Measurements from ENCODE around the gene C19orf38.
A peak's percentile ranks its signal among the peaks of the same experiment; 100 is the strongest.
"Not testable (repeated sequence)": the region's sequence is repeated elsewhere in the genome, so short reads cannot be mapped to it uniquely, and the experiment has no call there.

The C19orf38 gene

DNA sequence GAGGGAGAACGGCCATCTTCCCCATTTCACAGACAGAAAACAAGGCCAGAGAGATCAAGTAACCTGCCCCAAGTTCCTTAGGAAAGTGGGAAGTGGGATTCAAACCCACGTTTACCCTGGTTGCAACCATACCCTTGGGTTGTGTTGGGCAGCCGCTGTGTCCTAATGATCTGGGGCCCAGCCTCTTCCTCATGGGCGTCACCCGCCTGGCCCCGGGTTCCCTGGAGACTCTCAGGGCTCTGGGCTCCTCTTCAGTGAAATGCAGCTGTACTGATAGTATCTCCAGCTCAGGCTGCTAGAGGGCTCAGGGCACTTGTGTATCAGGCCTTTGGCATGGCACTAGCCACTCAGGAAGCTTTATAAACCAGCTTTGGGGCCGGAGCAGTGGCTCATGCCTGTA is 22.0 kb upstream of the C19orf38 start:
- FAIRE-seq: no peak

DNA sequence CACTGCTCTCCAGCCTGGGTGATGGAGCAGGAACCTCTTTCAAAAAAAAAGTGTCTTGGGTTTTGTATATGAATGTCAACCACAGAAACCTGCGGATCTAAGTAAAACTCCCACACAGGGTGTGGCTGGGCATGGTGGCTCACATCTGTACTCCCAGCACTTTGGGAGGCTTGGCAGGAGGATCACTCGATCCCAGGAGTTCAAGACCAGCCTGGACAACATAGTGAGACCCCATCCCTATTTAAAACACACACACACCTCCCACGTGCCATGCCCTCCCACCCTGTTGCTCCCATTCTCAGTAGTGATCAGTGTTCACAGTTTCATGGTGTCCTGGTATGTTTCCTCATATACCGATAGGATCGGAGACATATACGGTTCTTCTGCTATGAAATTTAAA is 21.4 kb upstream of the C19orf38 start:
- FAIRE-seq: no peak

DNA sequence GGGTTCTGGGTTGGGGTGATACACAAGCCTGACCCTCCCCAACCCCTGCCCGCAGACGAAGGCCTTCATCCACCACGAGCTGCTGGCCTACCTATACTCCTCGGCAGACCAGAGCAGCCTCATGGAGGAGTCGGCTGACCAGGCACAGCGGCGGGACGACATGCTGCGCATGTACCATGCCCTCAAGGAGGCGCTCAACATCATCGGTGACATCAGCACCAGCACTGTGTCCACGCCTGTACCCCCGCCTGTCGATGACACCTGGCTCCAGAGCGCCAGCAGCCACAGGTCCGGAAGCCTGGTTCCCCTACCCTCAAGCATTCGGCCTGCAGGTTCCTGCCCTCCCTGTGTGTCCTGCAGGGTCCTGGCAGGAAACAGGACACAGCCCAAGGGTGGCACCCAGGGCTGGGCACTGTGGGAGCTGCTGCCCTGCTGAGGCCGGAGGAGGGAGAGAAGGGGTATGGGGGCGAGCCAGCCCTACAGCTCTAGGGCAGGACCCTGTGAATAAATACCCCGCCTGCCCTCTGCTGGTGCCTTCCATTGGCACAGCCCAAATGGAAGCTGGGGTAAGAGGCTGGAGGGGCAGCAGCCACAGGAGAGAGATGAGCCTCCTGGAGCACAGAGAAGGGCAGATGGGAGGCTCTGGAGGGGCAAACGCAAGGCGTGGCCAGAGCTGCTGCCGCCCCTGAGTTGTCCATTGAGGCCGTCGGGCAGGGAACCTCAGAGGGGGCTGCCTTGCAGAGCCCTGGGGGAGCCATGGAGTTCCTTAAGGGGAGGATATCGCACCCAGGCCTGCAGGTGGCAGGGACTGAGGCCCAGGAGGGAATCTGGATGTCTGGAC is 19.0 kb upstream of the C19orf38 start:
- FAIRE-seq: no peak

DNA sequence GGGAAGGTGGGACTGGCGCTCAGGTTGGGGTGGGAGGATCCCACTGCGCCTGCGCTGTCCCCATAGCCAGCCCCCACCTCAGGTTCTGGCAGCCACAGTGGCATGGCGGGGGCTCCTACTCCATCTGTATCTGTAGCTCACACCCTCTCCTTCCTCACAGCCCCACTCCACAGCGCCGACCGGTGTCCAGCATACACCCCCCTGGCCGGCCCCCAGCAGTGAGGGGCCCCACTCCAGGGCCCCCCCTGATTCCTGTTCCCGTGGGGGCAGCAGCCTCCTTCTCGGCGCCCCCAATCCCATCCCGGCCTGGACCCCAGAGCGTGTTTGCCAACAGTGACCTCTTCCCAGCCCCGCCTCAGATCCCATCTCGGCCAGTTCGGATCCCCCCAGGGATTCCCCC is 18.2 kb upstream of the C19orf38 start:
- FAIRE-seq: no peak

DNA sequence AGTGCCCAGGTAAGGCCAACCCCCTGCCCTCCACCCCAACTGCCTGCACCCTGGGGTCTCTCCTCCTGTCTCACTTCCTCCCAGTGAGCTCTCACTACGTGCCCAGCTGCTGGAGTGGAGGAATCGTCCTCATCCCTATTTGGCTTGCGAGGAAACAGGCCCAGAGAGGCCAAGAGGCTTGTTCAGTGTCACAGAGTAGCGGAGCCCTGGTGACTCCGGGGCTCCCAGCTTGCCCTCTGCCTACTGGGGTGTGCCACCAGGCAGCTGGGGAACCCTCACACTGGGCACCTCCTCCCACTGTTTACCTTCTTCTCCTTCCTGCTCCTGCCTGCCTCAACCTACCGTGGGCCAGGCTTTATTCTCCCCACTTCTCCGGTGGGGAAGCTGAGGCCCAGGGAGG is 17.8 kb upstream of the C19orf38 start:
- no peak for FAIRE-seq

DNA sequence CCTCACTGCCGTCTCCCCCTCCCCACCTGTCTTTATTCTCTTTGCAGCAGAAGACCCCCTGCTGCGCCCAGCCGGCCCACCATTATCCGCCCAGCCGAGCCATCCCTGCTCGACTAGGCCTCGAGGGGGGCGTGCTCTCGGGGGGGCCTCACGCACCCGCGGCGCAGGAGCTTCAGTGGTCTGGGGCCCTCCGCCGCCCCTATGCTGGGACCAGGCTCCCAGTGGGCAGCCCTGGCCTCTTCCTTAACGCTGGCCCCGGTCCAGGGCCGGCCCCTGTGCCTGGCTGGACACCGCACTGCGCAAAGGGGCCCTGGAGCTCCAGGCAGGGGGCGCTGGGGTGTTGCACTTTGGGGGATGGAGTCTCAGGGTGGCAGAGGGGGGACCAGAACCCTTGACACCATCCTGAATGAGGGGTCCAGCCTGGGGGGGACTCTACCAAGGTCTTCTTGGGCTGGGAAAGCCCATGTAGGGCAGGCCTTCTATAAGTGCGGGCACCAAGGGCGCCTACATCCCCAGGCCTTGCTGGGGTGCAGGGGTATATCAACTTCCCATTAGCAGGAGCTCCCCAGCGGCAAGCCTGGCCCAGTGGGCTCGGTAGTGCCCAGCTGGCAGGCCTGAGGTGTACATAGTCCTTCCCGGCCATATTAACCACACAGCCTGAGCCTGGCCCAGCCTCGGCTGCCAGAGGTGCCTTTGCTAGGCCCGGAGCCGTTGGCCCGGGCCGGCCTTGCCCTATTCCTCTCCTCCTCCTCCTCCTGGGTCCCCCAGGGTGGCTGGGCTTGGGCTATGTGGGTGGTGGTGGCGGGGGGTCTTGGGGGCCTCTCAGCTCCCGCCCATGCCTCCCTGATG is 17.1 kb upstream of the C19orf38 start:
- FAIRE-seq: no peak

DNA sequence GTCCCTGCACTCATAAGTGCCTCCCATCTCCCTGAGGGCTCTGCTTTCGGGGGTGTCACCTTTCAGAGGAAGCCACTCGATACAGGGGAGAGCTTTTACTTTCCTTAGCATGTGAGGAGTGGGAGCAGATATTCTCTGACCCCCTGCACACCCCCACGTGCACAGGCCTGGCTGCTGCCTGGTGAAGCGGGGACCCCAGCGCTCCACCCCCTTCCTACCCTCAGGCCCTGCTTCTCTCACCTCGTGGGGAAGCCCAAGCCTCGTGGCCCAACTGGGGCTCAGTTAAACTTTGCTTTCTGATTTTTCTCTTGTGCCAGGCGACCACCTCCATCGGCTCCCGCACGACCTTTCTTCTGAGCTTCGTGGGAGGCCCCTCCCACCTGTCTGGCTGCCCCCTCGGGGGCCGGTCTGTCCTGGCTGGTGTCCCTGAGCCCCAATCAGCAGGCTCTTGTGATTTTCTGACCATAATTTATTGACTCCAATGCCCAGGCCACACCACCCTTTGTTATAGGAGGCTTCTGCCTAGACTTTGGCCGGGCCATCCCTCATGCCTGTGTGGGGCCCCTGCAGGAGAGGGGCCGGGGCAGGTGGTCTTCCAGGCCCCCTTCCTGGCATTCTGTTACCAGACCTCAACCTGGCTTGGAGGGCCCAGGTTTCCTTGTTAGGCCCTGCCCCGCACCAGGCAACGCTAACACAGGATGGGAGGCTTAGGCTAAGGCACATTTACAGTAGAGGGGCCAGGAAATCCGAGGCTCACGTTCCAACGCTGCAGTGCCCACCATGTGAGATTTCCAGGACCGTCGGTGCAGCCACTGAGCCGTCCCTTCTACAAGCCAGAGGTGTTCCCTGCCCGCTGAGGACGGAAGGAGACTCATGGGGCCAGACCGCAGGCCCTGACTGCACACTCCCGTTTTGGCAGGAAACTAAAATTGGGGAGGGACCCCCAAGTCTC is 16.0 kb upstream of the C19orf38 start:
- no peak for FAIRE-seq

DNA sequence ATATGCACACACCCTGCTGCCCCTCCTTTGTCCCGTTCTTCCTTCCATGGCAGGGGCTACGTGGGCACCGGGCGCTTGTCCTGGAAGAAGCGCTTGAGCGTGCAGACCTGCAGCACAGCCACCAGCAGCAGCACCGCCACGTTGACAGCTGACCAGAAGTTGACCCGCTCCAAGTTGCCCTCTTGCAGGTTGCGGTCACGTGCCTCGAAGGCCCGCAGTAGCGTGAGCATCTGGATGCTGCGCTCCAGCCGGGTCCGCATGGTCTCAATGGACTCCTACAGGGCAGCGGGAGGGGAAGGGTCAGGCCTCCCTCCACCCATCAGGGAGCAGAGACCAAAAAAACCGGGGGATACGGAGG is 15.3 kb upstream of the C19orf38 start:
- FAIRE-seq: no peak

DNA sequence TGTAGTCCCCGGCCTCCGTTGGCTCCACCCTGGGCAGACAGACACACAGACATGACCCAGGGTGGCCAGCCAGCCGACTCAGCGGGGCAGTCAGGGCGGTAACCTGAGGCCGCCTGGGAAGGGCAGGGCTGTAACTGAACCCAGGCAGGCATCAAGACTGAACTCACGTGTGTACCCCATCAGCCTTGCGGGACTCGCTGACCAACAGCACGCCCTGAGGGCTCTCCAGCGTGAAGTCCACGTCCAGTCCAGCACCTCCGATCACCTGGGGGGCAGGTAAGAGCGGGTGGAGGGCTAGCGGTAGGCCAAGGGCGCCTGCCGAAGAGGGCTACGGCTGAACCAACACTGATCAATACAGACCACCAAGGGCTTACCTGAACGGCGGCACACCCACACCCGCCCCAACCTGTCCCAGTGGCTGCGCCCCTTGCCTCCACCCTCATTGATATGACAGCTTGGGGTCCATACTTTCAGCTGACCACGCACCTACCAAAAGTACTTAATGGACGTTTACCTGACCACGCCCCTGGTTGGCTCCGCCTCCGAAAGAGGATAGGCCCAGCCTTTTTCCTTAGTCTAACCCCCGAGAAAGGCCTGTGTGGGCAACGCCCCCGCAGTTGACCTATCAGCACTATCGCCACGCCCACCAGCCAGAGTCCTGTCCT is 13.0 kb upstream of the C19orf38 start:
- no peak for FAIRE-seq

DNA sequence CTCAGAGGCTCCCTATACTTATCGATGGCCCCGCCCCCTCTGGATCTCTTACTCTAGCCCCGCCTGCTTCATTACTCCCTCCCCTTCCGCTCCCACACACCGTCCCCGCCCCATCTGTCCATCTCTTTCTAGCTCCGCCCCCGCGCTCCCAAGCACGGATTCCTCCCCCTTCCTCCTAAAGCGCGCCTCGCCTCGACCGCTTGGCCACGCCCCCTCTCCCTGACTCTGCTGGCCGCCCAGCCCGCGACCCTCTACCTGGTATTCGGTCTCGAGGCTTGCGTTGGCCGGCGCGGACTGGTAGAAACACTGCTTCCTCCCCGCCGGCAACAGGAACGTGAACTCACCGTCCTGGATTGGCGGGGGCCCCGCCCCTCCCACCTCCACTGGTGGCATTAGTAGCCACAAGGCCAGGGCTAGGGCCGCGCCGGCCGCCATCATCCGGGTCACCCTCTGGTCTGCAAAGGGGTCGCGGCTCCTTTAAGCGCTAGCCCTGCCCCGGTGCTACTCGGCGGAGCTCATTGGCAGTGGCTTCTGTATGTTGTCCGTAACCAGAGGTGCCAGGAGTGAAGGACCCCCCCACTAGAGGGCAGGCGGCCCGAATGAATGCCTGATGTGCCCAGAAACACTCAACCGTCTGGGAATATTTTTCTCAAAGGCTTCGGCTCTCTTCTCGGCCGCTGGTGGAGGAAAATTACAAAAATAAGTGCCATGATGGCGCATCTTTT is 12.3 kb upstream of the C19orf38 start, which contains the start of gene TMED1:
Gene TMED1, minus strand, starts transcription at position 459 of the 725 bp plus-strand sequence. Its CDS starts 21 bp downstream, at position 438.
- peak; percentile 97 for FAIRE-seq

DNA sequence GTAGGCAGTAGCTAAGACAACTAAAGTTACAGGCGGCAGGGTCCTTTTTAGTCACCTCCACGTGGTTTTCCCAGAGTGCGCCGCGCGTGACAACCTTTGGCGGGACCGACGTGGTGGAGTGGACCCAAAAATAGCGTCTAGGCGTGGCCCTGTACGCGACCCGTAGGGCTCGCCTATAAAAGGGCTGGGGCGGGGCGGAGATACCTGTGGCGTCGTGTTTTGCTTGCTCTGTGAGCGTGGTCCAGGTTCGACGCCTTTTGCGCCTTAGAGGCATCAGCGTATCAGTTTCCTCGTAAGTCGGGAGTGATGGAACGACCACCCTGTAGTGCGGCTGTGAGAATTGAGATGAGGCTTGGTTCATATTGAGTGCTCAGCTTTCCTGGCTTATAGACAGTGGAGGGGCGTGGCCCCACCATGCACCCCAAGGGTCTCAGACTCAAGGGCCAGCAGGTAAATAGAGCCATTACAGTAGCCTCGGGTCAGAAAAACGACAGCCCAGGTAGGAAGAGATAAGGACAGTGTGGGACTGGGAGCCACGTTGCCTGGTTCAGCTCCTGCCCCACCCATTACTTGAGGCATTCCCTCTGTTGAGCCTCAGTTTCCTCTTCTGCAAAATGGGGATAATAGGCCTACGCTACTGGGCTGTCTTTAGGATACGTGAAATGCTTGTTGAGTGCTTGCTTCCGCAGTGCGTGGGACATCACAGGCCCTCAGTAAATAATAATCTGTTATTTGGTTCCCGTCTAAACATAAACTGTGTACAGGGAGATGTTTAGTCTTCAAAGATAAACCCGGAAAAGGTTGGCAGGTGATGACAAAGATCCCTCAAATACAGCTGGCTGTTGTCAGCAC is 11.5 kb upstream of the C19orf38 start:
- no peak for FAIRE-seq

DNA sequence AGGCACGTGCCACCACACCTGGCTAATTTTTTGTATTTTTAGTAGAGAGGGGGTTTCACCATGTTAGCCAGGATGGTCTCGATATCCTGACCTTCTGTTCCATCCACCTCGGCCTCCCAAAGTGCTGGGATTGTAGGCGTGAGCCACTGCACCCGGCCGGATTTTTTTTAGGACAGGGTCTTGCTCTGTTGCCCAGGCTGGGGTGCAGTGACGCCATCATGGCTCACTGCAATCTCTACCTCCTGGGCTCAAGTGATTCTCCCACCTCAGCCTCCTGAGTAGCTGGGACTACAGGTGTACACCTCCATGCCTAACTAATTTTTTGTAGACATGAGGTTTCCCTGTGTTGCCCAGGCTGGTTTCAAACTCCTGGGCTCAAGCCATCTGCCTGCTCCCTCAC is 10.6 kb upstream of the C19orf38 start:
- FAIRE-seq: not testable (repeated sequence)

DNA sequence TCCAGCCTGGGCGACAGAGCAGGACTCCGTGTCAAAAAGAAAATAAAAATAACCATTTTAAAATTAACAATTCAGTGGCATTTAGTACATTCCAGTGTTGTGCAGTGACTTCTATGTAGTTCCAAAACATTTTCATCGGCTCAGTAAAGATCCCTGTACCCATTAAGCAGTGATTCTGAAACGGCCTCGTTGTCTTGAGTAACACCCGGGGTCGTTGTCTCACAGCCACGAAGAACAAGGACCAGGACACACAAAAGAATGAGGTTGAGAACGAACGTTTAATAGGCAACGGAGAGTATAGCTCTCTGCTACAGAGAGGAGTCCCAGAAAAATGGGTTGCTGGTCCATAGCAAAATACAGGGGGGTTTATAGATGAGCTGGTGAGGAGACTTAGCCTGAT is 9.8 kb upstream of the C19orf38 start:
- no peak for FAIRE-seq

DNA sequence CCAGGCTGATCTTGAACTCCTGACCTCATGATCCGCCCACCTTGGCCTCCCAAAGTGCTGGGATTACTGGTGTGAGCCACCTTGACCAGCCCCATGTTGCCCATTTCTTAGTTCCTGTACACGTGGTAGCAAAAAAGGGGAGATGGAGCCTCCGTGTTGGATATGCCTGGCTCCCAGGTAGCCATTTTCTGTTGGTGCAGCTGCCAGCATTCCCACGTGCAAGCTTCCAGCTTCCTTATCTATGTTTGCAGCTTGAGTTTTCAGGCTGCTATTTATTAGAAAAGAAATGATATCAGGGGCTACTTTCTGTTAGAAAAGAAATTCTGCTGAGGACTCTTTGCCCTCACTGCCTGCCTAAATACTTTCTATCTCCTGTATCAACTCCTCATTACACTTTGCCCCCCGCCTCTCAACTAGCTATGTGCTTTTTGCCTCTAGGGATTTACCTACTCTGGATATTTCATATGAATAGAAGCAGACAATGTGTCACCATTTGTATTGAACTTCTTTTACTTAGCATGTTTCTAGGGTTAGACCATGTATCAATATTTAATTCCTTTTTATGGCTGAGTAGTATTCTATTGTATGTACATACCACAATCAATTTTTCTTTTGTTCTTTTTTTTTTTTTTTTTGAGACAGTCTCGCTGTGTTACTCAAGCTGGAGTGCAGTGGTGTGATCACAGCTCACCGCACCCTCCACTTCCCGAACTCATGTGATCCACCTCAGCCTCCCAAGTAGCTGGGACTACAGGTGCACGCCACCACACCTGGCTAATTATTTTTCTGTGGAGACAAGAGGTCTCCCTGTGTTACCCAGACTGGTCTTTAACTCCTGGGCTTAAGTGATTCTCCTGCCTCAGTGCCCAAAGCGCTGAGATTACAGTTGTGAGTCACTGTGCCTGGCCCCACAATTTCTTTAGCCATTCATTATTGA is 8.8 kb upstream of the C19orf38 start:
- no peak for FAIRE-seq

DNA sequence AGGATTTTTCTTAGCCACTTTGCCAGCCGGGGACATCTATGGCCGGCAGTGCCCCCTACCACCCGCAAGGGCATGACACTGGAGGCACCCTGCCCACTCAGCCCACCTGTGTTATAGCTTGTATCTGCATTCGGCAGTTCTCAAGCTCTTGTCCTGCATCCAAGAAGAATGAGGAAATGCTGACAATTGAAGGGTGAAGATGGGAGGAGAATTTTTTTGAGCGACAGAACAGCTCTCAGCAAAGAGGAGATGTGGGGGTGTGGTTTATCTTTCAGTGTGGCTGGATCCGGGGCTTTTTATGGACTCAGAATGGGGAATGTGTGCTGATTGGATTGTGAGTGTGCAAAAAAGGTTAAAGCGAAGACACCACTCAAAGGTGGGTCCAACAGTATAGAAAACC is 5.4 kb upstream of the C19orf38 start:
- FAIRE-seq: no peak

DNA sequence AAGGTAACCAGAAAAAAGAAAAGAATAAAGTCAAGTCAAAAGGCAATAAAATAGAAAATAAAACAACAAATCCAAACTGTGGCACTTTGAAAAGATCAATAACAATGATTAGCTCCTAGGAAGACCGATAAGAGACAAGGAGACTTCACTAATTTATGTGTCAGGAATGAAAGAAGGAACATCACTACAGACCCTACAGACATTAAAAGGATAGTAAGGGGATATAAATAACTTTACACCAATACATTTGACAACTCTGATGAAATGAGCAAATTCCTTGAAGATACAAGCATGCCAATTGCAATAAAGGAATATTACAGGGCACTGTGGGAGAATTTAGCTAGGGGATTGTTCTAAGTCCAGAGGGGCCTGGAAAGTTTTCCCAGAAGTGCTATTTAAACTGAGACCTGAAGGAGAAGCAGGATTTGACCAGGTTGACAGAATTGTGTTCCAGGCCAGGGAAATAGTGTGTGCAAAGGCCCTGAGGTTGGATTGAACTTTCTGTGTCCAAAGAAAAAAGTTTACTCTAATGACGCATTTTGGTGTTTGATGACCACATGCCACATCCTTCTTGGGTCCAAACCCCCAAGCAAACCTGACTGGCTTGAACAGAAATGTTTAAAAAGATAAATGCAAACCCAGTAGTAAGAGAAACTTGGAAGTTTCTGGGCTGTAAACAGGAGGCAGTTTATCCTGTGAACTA is 1.6 kb upstream of the C19orf38 start:
- no peak for FAIRE-seq

DNA sequence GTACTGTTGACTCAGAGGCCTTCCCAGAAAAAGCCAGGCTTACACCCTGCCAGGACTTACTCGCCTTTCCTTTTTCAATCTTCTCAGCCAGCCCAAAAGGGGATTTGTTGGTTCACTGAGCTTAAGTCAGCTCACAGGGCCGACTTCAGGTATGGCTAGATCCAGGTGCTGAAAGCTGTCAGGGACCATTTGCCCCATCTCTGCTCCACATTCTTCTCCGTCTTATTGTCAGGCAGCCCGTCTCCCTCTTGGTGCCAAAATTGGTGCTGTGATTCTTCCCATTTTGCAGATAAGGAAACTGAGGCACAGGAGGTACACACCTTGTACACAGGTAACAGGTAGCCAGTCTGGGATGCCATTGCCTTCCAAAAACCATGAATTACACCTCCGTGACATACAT is 2.4 kb downstream of the C19orf38 start:
- FAIRE-seq: no peak

DNA sequence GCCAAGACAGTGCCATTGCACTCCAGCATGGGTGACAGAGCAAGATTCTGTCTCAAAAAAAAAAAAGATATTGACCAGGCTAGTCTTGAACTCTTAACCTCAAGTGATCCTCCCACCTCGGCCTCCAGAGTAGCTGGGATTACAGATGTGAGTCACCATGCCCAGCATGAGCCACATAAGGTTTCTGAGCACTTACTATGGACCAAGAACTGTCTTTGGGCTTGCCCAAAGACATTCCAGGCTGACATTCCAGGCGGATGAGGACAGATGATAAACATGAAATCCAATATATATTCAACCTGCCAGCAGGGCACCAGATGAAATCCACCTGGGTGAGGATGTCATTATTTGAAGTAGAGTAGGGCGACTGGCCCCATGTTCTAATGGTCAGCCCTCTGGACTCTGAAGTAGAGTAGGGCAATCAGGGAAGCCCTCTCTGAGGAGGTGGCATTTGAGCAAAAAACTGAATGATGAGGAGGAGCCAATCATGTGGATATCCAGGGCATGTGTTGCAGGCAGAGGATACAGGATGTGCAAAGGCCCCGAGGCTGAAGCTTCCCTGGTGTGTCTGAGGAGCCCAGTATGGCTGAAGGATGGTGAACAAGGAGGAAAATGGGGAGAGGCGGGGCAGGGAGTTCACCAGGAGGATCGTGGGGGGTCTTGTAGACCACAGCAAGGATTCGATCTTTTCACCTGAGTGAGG is 4.0 kb downstream of the C19orf38 start:
- FAIRE-seq: no peak
